HepG2 (cell line): ENCODE data around the gene TMOD3. TPM values are rescaled to one million over a fixed set of nuclear protein-coding genes. Genes with fewer than 3 reads are reported as not detected.
A peak's percentile ranks its signal among the peaks of the same experiment; 100 is the strongest.

Experiments
- ADNP ChIP-seq: sonication (generic); formaldehyde crosslinking; IDR thresholded peaks from 2 replicates; pipeline ENCODE4 v1.4.0; 2020; ENCODE audit warnings: missing genetic modification reagents
- HOXA5 ChIP-seq: sonication (generic); formaldehyde crosslinking; IDR thresholded peaks from 2 replicates; pipeline ENCODE4 v1.4.0; 2020; ENCODE audit warnings: missing genetic modification reagents
- HOXD1 ChIP-seq: sonication (generic); formaldehyde crosslinking; IDR thresholded peaks from 2 replicates; pipeline ENCODE4 v1.5.0; 2020; ENCODE audit warnings: missing genetic modification reagents
- IKZF1 ChIP-seq: fragments of 450-650 bp; IDR thresholded peaks from 2 replicates; pipeline ENCODE4 v1.7.1; 2016
- IKZF4 ChIP-seq: sonication (generic); formaldehyde crosslinking; IDR thresholded peaks from 2 replicates; pipeline ENCODE4 v1.5.1; 2020; ENCODE audit warnings: borderline replicate concordance, mild to moderate bottlenecking, low read depth, missing genetic modification reagents; ENCODE audit errors: not compliant biosample characterization
- KAT2B ChIP-seq: fragments of 150-350 bp; IDR thresholded peaks from 2 replicates; pipeline ENCODE4 v1.6.1; 2014; ENCODE audit warnings: low read depth, low read length, borderline replicate concordance
- MYC ChIP-seq: sonication (generic); formaldehyde crosslinking; IDR thresholded peaks from 2 replicates; pipeline ENCODE4 v1.9.0; 2021; ENCODE audit warnings: missing genetic modification reagents, borderline replicate concordance
- NFKB2 ChIP-seq: sonication (generic); formaldehyde crosslinking; IDR thresholded peaks from 2 replicates; pipeline ENCODE4 v1.4.0; 2020; ENCODE audit warnings: missing genetic modification reagents, borderline replicate concordance
- NKX3-1 ChIP-seq: sonication (generic); formaldehyde crosslinking; IDR thresholded peaks from 2 replicates; pipeline ENCODE4 v1.5.0; 2020; ENCODE audit warnings: missing genetic modification reagents
- TBL1XR1 ChIP-seq: fragments of 150-350 bp; IDR thresholded peaks from 2 replicates; pipeline ENCODE4 v1.6.1; 2014; ENCODE audit warnings: borderline replicate concordance, low read length; ENCODE audit not compliant: partially characterized antibody
- TBP ChIP-seq: sonication (generic); formaldehyde crosslinking; IDR thresholded peaks from 2 replicates; pipeline ENCODE4 v1.5.0; 2020; ENCODE audit warnings: missing genetic modification reagents
- ZNF614 ChIP-seq: IDR thresholded peaks from 2 replicates; pipeline ENCODE4 v1.6.1; 2018; ENCODE audit warnings: missing biosample characterization, missing genetic modification reagents, inconsistent platforms, borderline replicate concordance
- ZNF737 ChIP-seq: sonication (generic); formaldehyde crosslinking; IDR thresholded peaks from 2 replicates; pipeline ENCODE4 v1.5.0; 2020; ENCODE audit warnings: missing genetic modification reagents, mild to moderate bottlenecking, borderline replicate concordance
- ZSCAN30 ChIP-seq: sonication (generic); formaldehyde crosslinking; IDR thresholded peaks from 2 replicates; pipeline ENCODE4 v1.5.0; 2020; ENCODE audit warnings: mild to moderate bottlenecking, missing genetic modification reagents
- polyA plus RNA-seq, 8 experiments: library from polyadenylated mRNA; depleted of rRNA in 3 of 8; stranded (reverse) in 7 of 8; unstranded in 1 of 8; fragments of >200 nt; fragmentation: Illumina TruSeq in 4 of 8; extraction: Trizol in 4 of 8; gene quantifications; 2 replicates each; pipeline versions ENCODE4 v1.2.1 to v1.2.3, GENCODE V29; 2011 to 2016; ENCODE audit warnings: low read depth in 4 of 8, missing spikeins in 1 of 8, mixed read lengths in 1 of 8; ENCODE audit not compliant: insufficient read depth in 1 of 8
- total RNA-seq, 5 experiments: library from RNA; depleted of rRNA; stranded (reverse); fragments of >200 nt; fragmentation: Illumina TruSeq; extraction: Trizol; gene quantifications; 2 replicates each; pipeline ENCODE4 v1.2.3, GENCODE V29; 2016; ENCODE audit warnings: low read depth in 1 of 5
- TF ChIP-seq, protein P1 (sequence below): sonication (generic); formaldehyde crosslinking; IDR thresholded peaks from 2 replicates; pipeline ENCODE4 v1.5.1; 2020; ENCODE audit warnings: missing genetic modification reagents, mild to moderate bottlenecking, borderline replicate concordance
- TF ChIP-seq, protein P2 (sequence below): sonication (generic); formaldehyde crosslinking; IDR thresholded peaks from 2 replicates; pipeline ENCODE4 v1.4.0; 2020; ENCODE audit warnings: missing genetic modification reagents
- TF ChIP-seq, protein P3 (sequence below): sonication (generic); formaldehyde crosslinking; conservative IDR thresholded peaks from 2 replicates; pipeline ENCODE4 v1.8.0; 2022; ENCODE audit warnings: mild to moderate bottlenecking, moderate library complexity, missing genetic modification reagents
- TF ChIP-seq, protein P4 (sequence below): sonication (generic); formaldehyde crosslinking; IDR thresholded peaks from 2 replicates; pipeline ENCODE4 v1.8.1; 2022; ENCODE audit warnings: low read depth, mild to moderate bottlenecking, missing genetic modification reagents
- TF ChIP-seq, protein P5 (sequence below): sonication (generic); formaldehyde crosslinking; IDR thresholded peaks from 2 replicates; pipeline ENCODE4 v1.8.1; 2023; ENCODE audit warnings: mild to moderate bottlenecking, missing genetic modification reagents
- TF ChIP-seq, protein P6 (sequence below): sonication (generic); formaldehyde crosslinking; IDR thresholded peaks from 2 replicates; pipeline ENCODE4 v1.5.0; 2020; ENCODE audit warnings: missing genetic modification reagents

Gene TMOD3
- total and polyA plus RNA-seq, 2 of the 13 experiments (the other 11 are each of a cell fraction or from before 2014, with no cell fraction given) = 5.1 to 23.2 TPM

- TF ChIP-seq, protein P1, sequence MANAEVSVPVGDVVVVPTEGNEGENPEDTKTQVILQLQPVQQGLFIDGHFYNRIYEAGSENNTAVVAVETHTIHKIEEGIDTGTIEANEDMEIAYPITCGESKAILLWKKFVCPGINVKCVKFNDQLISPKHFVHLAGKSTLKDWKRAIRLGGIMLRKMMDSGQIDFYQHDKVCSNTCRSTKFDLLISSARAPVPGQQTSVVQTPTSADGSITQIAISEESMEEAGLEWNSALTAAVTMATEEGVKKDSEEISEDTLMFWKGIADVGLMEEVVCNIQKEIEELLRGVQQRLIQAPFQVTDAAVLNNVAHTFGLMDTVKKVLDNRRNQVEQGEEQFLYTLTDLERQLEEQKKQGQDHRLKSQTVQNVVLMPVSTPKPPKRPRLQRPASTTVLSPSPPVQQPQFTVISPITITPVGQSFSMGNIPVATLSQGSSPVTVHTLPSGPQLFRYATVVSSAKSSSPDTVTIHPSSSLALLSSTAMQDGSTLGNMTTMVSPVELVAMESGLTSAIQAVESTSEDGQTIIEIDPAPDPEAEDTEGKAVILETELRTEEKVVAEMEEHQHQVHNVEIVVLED (CRISPR knock-in tag) = peak; percentile 77; the same call in 1 of the 2 replicates
- no peak for TF ChIP-seq NKX3-1 (CRISPR knock-in tag)
- TF ChIP-seq, protein P2, sequence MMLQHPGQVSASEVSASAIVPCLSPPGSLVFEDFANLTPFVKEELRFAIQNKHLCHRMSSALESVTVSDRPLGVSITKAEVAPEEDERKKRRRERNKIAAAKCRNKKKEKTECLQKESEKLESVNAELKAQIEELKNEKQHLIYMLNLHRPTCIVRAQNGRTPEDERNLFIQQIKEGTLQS (CRISPR knock-in tag) = no peak
- TF ChIP-seq ZNF614 (CRISPR knock-in tag) = 0 out of 2 replicates have a peak, but pooled peaks have one; percentile 15
- TF ChIP-seq TBP (CRISPR knock-in tag) = no peak
- TF ChIP-seq, protein P3, sequence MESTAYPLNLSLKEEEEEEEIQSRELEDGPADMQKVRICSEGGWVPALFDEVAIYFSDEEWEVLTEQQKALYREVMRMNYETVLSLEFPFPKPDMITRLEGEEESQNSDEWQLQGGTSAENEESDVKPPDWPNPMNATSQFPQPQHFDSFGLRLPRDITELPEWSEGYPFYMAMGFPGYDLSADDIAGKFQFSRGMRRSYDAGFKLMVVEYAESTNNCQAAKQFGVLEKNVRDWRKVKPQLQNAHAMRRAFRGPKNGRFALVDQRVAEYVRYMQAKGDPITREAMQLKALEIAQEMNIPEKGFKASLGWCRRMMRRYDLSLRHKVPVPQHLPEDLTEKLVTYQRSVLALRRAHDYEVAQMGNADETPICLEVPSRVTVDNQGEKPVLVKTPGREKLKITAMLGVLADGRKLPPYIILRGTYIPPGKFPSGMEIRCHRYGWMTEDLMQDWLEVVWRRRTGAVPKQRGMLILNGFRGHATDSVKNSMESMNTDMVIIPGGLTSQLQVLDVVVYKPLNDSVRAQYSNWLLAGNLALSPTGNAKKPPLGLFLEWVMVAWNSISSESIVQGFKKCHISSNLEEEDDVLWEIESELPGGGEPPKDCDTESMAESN (CRISPR knock-in tag) = no peak; the same call in 1 of the 2 replicates
- TF ChIP-seq ZNF737 (CRISPR knock-in tag) = no peak
- TF ChIP-seq KAT2B = no peak
- TF ChIP-seq, protein P4, sequence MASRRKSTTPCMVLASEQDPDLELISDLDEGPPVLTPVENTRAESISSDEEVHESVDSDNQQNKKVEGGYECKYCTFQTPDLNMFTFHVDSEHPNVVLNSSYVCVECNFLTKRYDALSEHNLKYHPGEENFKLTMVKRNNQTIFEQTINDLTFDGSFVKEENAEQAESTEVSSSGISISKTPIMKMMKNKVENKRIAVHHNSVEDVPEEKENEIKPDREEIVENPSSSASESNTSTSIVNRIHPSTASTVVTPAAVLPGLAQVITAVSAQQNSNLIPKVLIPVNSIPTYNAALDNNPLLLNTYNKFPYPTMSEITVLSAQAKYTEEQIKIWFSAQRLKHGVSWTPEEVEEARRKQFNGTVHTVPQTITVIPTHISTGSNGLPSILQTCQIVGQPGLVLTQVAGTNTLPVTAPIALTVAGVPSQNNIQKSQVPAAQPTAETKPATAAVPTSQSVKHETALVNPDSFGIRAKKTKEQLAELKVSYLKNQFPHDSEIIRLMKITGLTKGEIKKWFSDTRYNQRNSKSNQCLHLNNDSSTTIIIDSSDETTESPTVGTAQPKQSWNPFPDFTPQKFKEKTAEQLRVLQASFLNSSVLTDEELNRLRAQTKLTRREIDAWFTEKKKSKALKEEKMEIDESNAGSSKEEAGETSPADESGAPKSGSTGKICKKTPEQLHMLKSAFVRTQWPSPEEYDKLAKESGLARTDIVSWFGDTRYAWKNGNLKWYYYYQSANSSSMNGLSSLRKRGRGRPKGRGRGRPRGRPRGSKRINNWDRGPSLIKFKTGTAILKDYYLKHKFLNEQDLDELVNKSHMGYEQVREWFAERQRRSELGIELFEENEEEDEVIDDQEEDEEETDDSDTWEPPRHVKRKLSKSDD = no peak
- TF ChIP-seq ADNP = no peak
- no peak for TF ChIP-seq ZSCAN30 (CRISPR knock-in tag)
- no peak for TF ChIP-seq IKZF4 (CRISPR knock-in tag)
- TF ChIP-seq, protein P5, sequence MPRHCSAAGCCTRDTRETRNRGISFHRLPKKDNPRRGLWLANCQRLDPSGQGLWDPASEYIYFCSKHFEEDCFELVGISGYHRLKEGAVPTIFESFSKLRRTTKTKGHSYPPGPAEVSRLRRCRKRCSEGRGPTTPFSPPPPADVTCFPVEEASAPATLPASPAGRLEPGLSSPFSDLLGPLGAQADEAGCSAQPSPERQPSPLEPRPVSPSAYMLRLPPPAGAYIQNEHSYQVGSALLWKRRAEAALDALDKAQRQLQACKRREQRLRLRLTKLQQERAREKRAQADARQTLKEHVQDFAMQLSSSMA (CRISPR knock-in tag) = no peak
- peak; percentile 18; the same call in 1 of the 2 replicates for TF ChIP-seq MYC (CRISPR knock-in tag)
- peak; percentile 54; the same call in 1 of the 2 replicates for TF ChIP-seq HOXA5 (CRISPR knock-in tag)
- TF ChIP-seq IKZF1 = no peak
- TF ChIP-seq NFKB2 = peak; percentile 73; the same call in 1 of the 2 replicates
- TF ChIP-seq, protein P6, sequence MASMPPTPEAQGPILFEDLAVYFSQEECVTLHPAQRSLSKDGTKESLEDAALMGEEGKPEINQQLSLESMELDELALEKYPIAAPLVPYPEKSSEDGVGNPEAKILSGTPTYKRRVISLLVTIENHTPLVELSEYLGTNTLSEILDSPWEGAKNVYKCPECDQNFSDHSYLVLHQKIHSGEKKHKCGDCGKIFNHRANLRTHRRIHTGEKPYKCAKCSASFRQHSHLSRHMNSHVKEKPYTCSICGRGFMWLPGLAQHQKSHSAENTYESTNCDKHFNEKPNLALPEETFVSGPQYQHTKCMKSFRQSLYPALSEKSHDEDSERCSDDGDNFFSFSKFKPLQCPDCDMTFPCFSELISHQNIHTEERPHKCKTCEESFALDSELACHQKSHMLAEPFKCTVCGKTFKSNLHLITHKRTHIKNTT = 0 out of 2 replicates have a peak, but pooled peaks have one; percentile 41
- no peak for TF ChIP-seq HOXD1 (CRISPR knock-in tag)
- TF ChIP-seq TBL1XR1 = no peak
Measured at GRCh38 chr15:51829376-51830275, at the start of gene TMOD3 (continued).
